Activated T-cell treated with anti-CD3 and anti-CD28 coated beads, Interleukin-2, amount 50 U/mL, for 72 hours (primary cell): Measurements from ENCODE around the gene PTPRU. TPM values are rescaled to one million over a fixed set of nuclear protein-coding genes. Genes with fewer than 3 reads are reported as not detected.

Experiments used
- ATAC-seq, 2 donors: fragments of 150-1000 bp; cut with Tn5 transposase; replicated peaks in 1 of 2; 2 replicates each; pipeline ENCODE4 v1.10.0; 2021; ENCODE audit warnings: moderate library complexity in 2 of 2, mild to moderate bottlenecking in 1 of 2
- DNase-seq, 2 donors: peaks; one replicate each; pipeline ENCODE4 v3.0.0; 2021 to 2022; ENCODE audit warnings: mixed read lengths in 1 of 2
- H3K27ac Mint-ChIP-seq: one replicate; pipeline ENCODE4 v1.8.0; 2022; ENCODE audit warnings: mild to moderate bottlenecking, moderate library complexity, mixed read lengths
- H3K27me3 Mint-ChIP-seq: one replicate; pipeline ENCODE4 v1.8.0; 2022; ENCODE audit warnings: low read depth, mixed read lengths
- H3K36me3 Mint-ChIP-seq, 2 donors: one replicate each; pipeline ENCODE4 v1.8.0; 2022; ENCODE audit warnings: mixed read lengths in 2 of 2, mild to moderate bottlenecking in 1 of 2; ENCODE audit not compliant: insufficient read depth in 2 of 2
- H3K4me1 Mint-ChIP-seq: one replicate; pipeline ENCODE4 v1.8.0; 2022; ENCODE audit warnings: low read depth, mixed read lengths
- H3K4me3 Mint-ChIP-seq, 2 donors: one replicate each; pipeline ENCODE4 v1.8.0; 2022; ENCODE audit warnings: mild to moderate bottlenecking in 2 of 2, mixed read lengths in 2 of 2, moderate library complexity in 2 of 2
- H3K9me3 Mint-ChIP-seq, 2 donors: one replicate each; pipeline ENCODE4 v1.8.0; 2022; ENCODE audit warnings: mixed read lengths in 2 of 2
- total RNA-seq, 2 donors: library from RNA; stranded (reverse); gene quantifications; one replicate each; pipeline ENCODE4 v1.2.3, GENCODE V29; 2022

Gene PTPRU
- total RNA-seq, 2 donors from 2014 or later = 0.17 to 0.83 TPM

DNA sequence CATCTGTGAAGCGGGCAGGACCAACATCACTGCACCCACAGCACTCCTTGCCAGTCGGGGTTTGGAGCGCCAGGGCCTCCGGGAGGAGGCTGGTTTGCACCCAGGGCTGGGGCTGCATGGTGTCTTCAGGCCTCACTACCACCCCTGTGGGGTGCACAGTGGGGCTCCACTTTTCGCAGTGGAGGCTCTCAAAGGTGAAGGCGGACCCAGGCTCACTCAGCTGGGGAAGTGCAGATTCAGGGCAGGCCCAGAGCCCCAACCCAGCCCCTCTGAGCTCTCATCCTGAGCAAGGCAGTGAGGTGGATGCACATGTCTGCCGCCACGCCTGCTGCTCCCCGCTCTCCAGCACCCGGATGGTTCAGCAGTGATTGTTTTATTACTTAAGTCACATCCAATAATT is 125.8 kb downstream of the PTPRU start:
- no peaks in the 10 kb centered on the region for H3K9me3 Mint-ChIP-seq
- no peaks in the 10 kb centered on the region for H3K4me1 Mint-ChIP-seq
- no peak overlapping the region for H3K27ac Mint-ChIP-seq
- peaks cover 7% of the 10 kb centered on the region for H3K27me3 Mint-ChIP-seq
- DNase-seq = no peak
- H3K4me3 Mint-ChIP-seq = no peak overlapping the region
- no peak for ATAC-seq
- H3K36me3 Mint-ChIP-seq = no peaks in the 10 kb centered on the region

GRCh38 chr1:29362764-29363163 is 126.4 kb downstream of the PTPRU start:
- Mint-ChIP-seq H3K9me3 (no peaks in the 10 kb centered on the region), H3K4me1 (no peaks in the 10 kb centered on the region), H3K36me3 (no peaks in the 10 kb centered on the region), H3K4me3 (no peak overlapping the region), H3K27ac (no peak overlapping the region), H3K27me3 (peaks cover 7% of the 10 kb centered on the region)
- ATAC-seq = no peak
- no peak for DNase-seq

- no peak overlapping the region for H3K27ac Mint-ChIP-seq
- no peaks in the 10 kb centered on the region for H3K36me3 Mint-ChIP-seq
- peaks cover 11% of the 10 kb centered on the region for H3K27me3 Mint-ChIP-seq
- no peak for DNase-seq
- no peaks in the 10 kb centered on the region for H3K4me1 Mint-ChIP-seq
- H3K9me3 Mint-ChIP-seq = no peaks in the 10 kb centered on the region
- no peak overlapping the region for H3K4me3 Mint-ChIP-seq
- no peak for ATAC-seq
Observed at GRCh38 chr1:29363536-29363935, 127.2 kb downstream of the PTPRU start.

DNA sequence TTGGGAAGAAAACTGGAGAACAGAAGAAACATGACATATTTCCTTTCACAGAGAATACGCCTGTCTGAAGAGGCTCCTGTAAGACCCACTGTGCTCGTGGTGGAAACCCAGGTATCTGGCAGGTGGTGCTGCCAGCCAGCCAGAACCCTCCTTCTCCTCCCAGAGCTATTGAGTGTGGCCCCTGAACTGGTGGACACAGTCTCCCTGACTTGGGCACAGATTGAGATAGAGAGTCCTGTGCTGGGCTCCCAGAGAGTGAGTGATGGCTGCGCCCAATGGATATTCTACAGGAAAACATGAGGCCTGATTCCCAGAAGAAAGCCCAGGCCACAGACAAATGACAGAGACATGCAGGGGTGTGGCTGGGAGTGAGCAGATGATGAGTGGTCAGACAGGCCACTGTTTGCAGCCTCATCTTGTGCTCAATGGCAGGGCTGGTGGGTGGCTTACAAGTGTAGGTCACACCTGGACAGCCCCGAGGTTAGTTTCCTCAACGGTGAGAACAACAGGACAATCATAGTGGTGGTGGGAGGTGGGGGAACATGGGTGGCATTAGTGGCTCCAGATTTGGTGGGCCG is 127.9 kb downstream of the PTPRU start:
- Mint-ChIP-seq H3K27ac (no peak overlapping the region), H3K27me3 (peaks cover 15% of the 10 kb centered on the region), H3K9me3 (no peaks in the 10 kb centered on the region), H3K36me3 (no peaks in the 10 kb centered on the region), H3K4me1 (no peaks in the 10 kb centered on the region), H3K4me3 (no peak overlapping the region)
- no peak for DNase-seq
- ATAC-seq = no peak

DNA sequence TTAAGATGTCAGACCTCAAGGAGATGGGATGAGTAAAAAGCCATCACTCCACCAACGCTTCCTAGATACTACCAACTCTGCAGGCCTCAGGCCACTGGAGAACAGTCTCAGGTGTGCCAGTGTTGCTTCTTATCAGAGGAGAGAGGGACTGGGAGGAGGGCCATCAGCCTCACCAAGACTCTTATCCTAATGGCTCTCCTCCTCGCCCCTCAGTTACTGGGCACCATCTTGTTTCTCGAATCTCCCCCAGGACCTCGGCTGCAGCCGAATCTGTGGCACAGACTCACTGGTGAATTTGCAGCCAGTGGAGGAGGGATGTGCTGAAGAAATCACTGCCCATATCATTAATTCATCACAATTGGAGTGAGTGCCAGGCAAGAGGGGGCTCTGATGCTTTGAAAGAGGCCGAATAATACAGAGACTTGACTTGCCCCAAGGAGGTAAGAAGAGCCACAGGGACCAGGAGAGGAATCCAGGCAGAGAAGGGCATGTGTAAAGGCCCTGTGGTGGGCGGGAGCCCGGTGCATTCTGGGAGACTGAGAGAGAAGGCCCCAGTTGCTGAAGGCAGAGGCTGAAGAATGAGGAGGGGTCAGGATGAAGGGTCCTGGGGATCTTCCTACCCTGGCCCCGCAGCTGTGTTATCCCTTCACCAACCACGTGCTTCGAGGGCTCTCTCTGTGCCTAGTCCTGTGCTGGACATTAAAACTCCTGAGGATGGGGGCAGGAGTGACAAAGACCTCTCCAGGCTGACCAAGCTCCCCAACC is 129.8 kb downstream of the PTPRU start:
- H3K27ac Mint-ChIP-seq = no peak overlapping the region
- no peak overlapping the region for H3K4me3 Mint-ChIP-seq
- H3K4me1 Mint-ChIP-seq = no peaks in the 10 kb centered on the region
- no peaks in the 10 kb centered on the region for H3K36me3 Mint-ChIP-seq
- no peak for ATAC-seq
- H3K27me3 Mint-ChIP-seq = peaks cover 12% of the 10 kb centered on the region
- H3K9me3 Mint-ChIP-seq = no peaks in the 10 kb centered on the region
- DNase-seq = no peak

GRCh38 chr1:29368936-29369932 is 132.9 kb downstream of the PTPRU start:
- no peak for ATAC-seq
- Mint-ChIP-seq H3K27me3 (peaks cover 25% of the 10 kb centered on the region), H3K4me3 (no peak overlapping the region), H3K27ac (no peak overlapping the region), H3K36me3 (no peaks in the 10 kb centered on the region), H3K9me3 (no peaks in the 10 kb centered on the region), H3K4me1 (no peaks in the 10 kb centered on the region)
- no peak for DNase-seq

DNA sequence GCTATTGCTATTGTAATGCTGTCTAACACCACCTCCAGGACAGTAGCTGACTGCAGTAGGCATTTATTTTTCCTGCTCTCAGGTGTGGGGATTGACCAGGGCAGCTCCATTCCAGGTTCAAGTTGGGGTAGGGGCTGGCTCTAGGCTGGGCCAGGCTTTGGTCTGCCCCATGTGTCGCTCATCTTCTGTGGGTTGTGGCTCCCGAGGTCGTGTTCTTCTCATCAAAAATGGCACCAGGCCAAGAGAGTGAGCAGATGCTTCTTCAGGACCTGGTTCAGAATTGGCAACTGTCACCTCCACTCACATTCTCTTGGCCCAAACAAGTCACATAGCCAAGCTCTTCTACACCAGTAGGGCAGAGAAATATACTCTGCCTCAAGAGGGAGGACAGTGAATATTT is 133.7 kb downstream of the PTPRU start:
- Mint-ChIP-seq H3K4me1 (no peaks in the 10 kb centered on the region), H3K36me3 (no peaks in the 10 kb centered on the region), H3K27ac (no peak overlapping the region), H3K4me3 (no peak overlapping the region), H3K9me3 (no peaks in the 10 kb centered on the region), H3K27me3 (peaks cover 28% of the 10 kb centered on the region)
- ATAC-seq (no peak), DNase-seq (no peak)

GRCh38 chr1:29371332-29371731 is 135.0 kb downstream of the PTPRU start:
- Mint-ChIP-seq H3K36me3 (peaks cover 0 to 2% of the 10 kb centered on the region in 2 donors), H3K9me3 (peaks cover 2% of the 10 kb centered on the region in 2 donors), H3K4me1 (no peaks in the 10 kb centered on the region), H3K27ac (no peak overlapping the region), H3K4me3 (no peak overlapping the region), H3K27me3 (peaks cover 36% of the 10 kb centered on the region)
- no peak for DNase-seq
- ATAC-seq = no peak

- H3K27me3 Mint-ChIP-seq = peaks cover 36% of the 10 kb centered on the region
- ATAC-seq = no peak
- no peak overlapping the region for H3K27ac Mint-ChIP-seq
- DNase-seq = no peak
- peaks cover 0 to 2% of the 10 kb centered on the region in 2 donors for H3K36me3 Mint-ChIP-seq
- H3K9me3 Mint-ChIP-seq = peaks cover 2% of the 10 kb centered on the region in 2 donors
- no peaks in the 10 kb centered on the region for H3K4me1 Mint-ChIP-seq
- no peak overlapping the region for H3K4me3 Mint-ChIP-seq
Observed at GRCh38 chr1:29372108-29372507, 135.8 kb downstream of the PTPRU start.

Other genes with a start within 250 kb of the PTPRU start
- under 1 TPM; 0.36 to 0.46 TPM for gene TMEM200B, start 112.6 kb upstream of the PTPRU start, total RNA-seq
- gene SRSF4, start 54.6 kb upstream of the PTPRU start, total RNA-seq = 100 to 1,000 TPM; 123 to 141 TPM
- gene MECR, start 5.6 kb upstream of the PTPRU start, total RNA-seq = 10 to 100 TPM; 23.5 to 37.0 TPM